Esophagus squamous epithelium (tissue), 4 donors: ENCODE measurements around the gene SULT1A2.

Experiments used
- POLR2A ChIP-seq, 4 donors: fragments of 450-650 bp; IDR thresholded peaks; one replicate each; pipeline ENCODE4 v1.6.1; 2017; ENCODE audit warnings: antibody characterized with exemption in 4 of 4, mild to moderate bottlenecking in 4 of 4, moderate library complexity in 3 of 4
- TF ChIP-seq, protein P1 (sequence below), 6 experiments: fragments of 450-650 bp in 4 of 6; fragments of 200-600 bp in 2 of 6; sonication (generic) in 2 of 6; IDR thresholded peaks; one replicate each; pipeline ENCODE4 v1.5.1; 2016 to 2019; ENCODE audit warnings: antibody characterized with exemption in 6 of 6, mild to moderate bottlenecking in 4 of 6, moderate library complexity in 4 of 6

DNA sequence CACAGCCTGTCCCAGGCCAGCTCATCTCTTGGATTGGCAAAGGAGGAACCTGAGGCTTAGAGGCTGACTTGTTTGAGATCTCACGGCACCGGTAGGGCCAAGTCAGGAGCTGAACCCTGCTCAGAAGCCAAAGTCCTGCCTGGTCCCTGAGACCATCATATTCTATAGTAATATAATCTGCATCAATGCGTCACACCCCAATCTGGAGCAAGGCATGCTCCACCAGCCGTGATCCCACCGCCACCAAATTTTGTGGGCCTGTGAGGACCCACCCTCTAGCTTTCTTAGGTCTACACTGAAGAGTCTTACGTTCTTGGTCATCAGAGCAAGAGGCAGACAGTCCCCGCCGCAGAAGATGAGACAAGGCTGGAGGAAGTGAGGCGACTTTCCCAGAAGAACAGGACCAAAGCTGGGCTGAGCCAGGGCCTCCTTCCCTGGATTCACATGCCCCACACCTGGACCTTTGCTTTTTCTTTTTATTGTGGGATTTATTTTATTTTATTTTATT lies 10.3 kb upstream of the SULT1A2 start:
- TF ChIP-seq, protein P1, sequence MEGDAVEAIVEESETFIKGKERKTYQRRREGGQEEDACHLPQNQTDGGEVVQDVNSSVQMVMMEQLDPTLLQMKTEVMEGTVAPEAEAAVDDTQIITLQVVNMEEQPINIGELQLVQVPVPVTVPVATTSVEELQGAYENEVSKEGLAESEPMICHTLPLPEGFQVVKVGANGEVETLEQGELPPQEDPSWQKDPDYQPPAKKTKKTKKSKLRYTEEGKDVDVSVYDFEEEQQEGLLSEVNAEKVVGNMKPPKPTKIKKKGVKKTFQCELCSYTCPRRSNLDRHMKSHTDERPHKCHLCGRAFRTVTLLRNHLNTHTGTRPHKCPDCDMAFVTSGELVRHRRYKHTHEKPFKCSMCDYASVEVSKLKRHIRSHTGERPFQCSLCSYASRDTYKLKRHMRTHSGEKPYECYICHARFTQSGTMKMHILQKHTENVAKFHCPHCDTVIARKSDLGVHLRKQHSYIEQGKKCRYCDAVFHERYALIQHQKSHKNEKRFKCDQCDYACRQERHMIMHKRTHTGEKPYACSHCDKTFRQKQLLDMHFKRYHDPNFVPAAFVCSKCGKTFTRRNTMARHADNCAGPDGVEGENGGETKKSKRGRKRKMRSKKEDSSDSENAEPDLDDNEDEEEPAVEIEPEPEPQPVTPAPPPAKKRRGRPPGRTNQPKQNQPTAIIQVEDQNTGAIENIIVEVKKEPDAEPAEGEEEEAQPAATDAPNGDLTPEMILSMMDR (IDR thresholded peaks at IDR 0.05) = no peak
- TF ChIP-seq POLR2A (IDR thresholded peaks at IDR 0.05) = no peak
